ENCODE data around the gene KCNG1.

DNA sequence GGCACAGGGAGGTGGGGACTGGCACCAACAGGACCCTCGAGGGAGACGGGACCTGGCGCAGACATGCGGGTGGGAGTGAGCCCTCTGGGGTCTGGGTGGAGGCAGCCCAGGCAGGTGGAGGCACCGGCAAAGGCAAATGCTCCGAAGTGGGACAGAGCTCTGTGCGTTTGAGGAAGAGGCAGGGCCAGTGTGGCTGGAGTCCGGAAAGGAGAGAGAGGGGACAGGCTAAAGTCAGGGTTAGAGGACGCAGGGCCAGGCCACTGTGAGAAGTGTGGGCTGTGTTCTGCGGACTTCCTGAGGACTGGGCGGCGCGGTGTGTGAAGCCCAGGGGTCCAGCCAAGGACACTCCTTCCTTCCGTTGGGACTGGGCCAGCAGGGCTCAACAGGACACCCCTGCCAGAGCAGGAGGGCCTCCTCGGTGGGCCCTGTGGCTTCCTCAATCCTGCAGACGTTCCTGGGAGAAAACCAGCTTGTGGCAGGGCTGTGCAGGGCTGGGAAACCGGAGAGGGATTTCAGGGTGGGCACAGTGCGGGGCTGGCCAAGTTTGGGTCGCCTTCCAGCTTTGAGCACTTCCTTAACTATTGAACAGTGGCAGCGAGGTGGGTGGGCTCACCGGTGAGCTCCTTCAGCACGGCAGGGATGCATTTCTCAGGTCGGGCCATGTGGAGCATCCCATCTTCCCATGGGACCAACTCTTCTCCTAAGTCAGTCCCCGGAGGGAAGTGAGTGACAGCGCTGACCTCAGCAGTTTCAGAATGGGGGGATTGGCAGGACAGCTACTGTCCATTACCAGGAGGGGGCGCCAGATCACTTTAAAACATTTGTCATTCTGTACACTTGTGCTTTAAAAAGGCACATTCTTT, 41.8 kb downstream of the KCNG1 start:
- no peak for TF ChIP-seq EZH2 (IDR thresholded peaks at IDR 0.05; ENCODE audit: borderline replicate concordance, insufficient read depth, low read depth, low read length, poor library complexity, severe bottlenecking)
- TF ChIP-seq, protein P1, sequence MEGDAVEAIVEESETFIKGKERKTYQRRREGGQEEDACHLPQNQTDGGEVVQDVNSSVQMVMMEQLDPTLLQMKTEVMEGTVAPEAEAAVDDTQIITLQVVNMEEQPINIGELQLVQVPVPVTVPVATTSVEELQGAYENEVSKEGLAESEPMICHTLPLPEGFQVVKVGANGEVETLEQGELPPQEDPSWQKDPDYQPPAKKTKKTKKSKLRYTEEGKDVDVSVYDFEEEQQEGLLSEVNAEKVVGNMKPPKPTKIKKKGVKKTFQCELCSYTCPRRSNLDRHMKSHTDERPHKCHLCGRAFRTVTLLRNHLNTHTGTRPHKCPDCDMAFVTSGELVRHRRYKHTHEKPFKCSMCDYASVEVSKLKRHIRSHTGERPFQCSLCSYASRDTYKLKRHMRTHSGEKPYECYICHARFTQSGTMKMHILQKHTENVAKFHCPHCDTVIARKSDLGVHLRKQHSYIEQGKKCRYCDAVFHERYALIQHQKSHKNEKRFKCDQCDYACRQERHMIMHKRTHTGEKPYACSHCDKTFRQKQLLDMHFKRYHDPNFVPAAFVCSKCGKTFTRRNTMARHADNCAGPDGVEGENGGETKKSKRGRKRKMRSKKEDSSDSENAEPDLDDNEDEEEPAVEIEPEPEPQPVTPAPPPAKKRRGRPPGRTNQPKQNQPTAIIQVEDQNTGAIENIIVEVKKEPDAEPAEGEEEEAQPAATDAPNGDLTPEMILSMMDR (IDR thresholded peaks at IDR 0.05): peak; percentile 93
